Body of pancreas (tissue), 4 donors: ENCODE results near the gene EFCAB13. TPM values are rescaled to one million over a fixed set of nuclear protein-coding genes. Genes with fewer than 3 reads are reported as not detected.
"Not testable (repeated sequence)": the region's sequence is repeated elsewhere in the genome, so short reads cannot be mapped to it uniquely, and the experiment has no call there.

Source experiments
- ATAC-seq: fragments of 150-250 bp; one replicate; pipeline ENCODE4 v1.9.1; 2016
- DNase-seq, 4 donors: peaks; one replicate each; pipeline ENCODE4 v3.0.0-alpha.2; 2019
- H3K27ac ChIP-seq, 4 donors: fragments of 200-600 bp; sonication (generic); 1 replicate in 3 of 4; 2 replicates in 1 of 4; pipeline versions ENCODE4 v1.5.1 to v1.6.1; 2016 to 2019; ENCODE audit warnings: mild to moderate bottlenecking in 1 of 4, mixed read lengths in 1 of 4, moderate library complexity in 1 of 4
- H3K27me3 ChIP-seq, 2 donors: fragments of 200-600 bp; sonication (generic); one replicate each; pipeline ENCODE4 v1.6.0; 2016; ENCODE audit warnings: mild to moderate bottlenecking in 1 of 2
- H3K36me3 ChIP-seq, 2 donors: fragments of 200-600 bp; sonication (generic); replicated peaks in 1 of 2; 2 replicates each; pipeline ENCODE4 v1.5.1; 2016; ENCODE audit warnings: low read depth in 2 of 2; ENCODE audit not compliant: insufficient read depth in 1 of 2
- H3K4me1 ChIP-seq: fragments of 200-600 bp; sonication (generic); one replicate; pipeline ENCODE4 v1.6.0; 2016
- H3K4me3 ChIP-seq, 2 donors: fragments of 200-600 bp; sonication (generic); 1 replicate in 1 of 2; 2 replicates in 1 of 2; pipeline ENCODE4 v1.5.1; 2016 to 2019
- H3K9me3 ChIP-seq, 3 donors: fragments of 200-600 bp; sonication (generic); 1 replicate in 2 of 3; 2 replicates in 1 of 3; pipeline ENCODE4 v1.5.1; 2016
- CTCF ChIP-seq, 7 experiments: fragments of 450-650 bp in 4 of 7; fragments of 200-600 bp in 3 of 7; sonication (generic) in 3 of 7; IDR thresholded peaks; one replicate each; pipeline ENCODE4 v1.5.1; 2016 to 2019; ENCODE audit warnings: antibody characterized with exemption in 7 of 7
- POLR2A ChIP-seq, 3 donors: fragments of 450-650 bp; IDR thresholded peaks; one replicate each; pipeline ENCODE4 v1.6.1; 2016; ENCODE audit warnings: antibody characterized with exemption in 3 of 3, mild to moderate bottlenecking in 2 of 3
- WGBS, 2 donors: methylation state at CpG; one replicate each; pipeline ENCODE4 v1.1.5; 2017; 5-methylcytosine and 5-hydroxymethylcytosine counted together
- intact Hi-C: fragments of 100-400 bp; cut with DNase I; formaldehyde crosslinking; loops from one replicate; pipeline ENCODE4 v1.15.1; 2023
- total RNA-seq, 2 donors: library from RNA; depleted of rRNA; stranded (reverse); fragments of >200 nt; gene quantifications; one replicate each; pipeline ENCODE4 v1.1.0, GENCODE V29; 2016

Gene EFCAB13
- total RNA-seq, 2 donors from 2014 or later, result 2.6 to 10.6 TPM

GRCh38 chr17:47373002-47373401 is 49.2 kb downstream of the EFCAB13 start:
- H3K27ac ChIP-seq, result no peak overlapping the region
- ATAC-seq, result no peak
- H3K36me3 ChIP-seq, result no peaks in the 10 kb centered on the region
- TF ChIP-seq POLR2A (IDR thresholded peaks at IDR 0.05) (no peak), CTCF (IDR thresholded peaks at IDR 0.05) (no peak)
- WGBS, 2 donors, result 89 to 100% methylated on average over 1 of the region's 1 CpG
- intact Hi-C loops, result no loop called here
- no peaks in the 10 kb centered on the region for H3K27me3 ChIP-seq
- DNase-seq, result no peak
- H3K9me3 ChIP-seq, result no peaks in the 10 kb centered on the region
- H3K4me3 ChIP-seq, result no peak overlapping the region
- no peaks in the 10 kb centered on the region for H3K4me1 ChIP-seq

GRCh38 chr17:47376247-47376646 is 52.5 kb downstream of the EFCAB13 start:
- no peak overlapping the region for H3K4me3 ChIP-seq
- DNase-seq (no peak), ATAC-seq (no peak)
- no peaks in the 10 kb centered on the region for H3K9me3 ChIP-seq
- 83 to 87% methylated on average over 1 of the region's 1 CpG for WGBS, 2 donors
- intact Hi-C loops, result no loop called here
- TF ChIP-seq POLR2A (IDR thresholded peaks at IDR 0.05), result no peak
- TF ChIP-seq CTCF (IDR thresholded peaks at IDR 0.05), result no peak
- H3K4me1 ChIP-seq, result no peaks in the 10 kb centered on the region
- no peak overlapping the region for H3K27ac ChIP-seq
- H3K36me3 ChIP-seq, result no peaks in the 10 kb centered on the region
- no peaks in the 10 kb centered on the region for H3K27me3 ChIP-seq

GRCh38 chr17:47388825-47389224 is 65.1 kb downstream of the EFCAB13 start:
- Histone ChIP-seq H3K9me3 (no peaks in the 10 kb centered on the region), H3K4me3 (no peak overlapping the region), H3K27me3 (no peaks in the 10 kb centered on the region), H3K36me3 (no peaks in the 10 kb centered on the region), H3K4me1 (no peaks in the 10 kb centered on the region), H3K27ac (no peak overlapping the region)
- TF ChIP-seq CTCF (IDR thresholded peaks at IDR 0.05) (no peak), POLR2A (IDR thresholded peaks at IDR 0.05) (no peak)
- intact Hi-C loops, result no loop called here
- DNase-seq, result no peak
- ATAC-seq, result no peak

- H3K27ac ChIP-seq, DNase-seq, intact Hi-C loops, H3K4me3 ChIP-seq, ATAC-seq, H3K4me1 ChIP-seq, H3K36me3 ChIP-seq, H3K27me3 ChIP-seq, H3K9me3 ChIP-seq: not testable (repeated sequence)
- WGBS, 2 donors, result 100% methylated on average over 1 of the region's 49 CpGs; no CpG with 5 or more reads in 1 of the 2 donors
Observed at GRCh38 chr17:47397532-47398128, 73.9 kb downstream of the EFCAB13 start.

- TF ChIP-seq CTCF (IDR thresholded peaks at IDR 0.05), result no peak
- no peak for TF ChIP-seq POLR2A (IDR thresholded peaks at IDR 0.05)
- ATAC-seq, result no peak
- no peaks in the 10 kb centered on the region for H3K4me1 ChIP-seq
- no peak overlapping the region for H3K27ac ChIP-seq
- H3K4me3 ChIP-seq, result no peak overlapping the region
- 22 to 40% methylated on average over 1 of the region's 1 CpG for WGBS, 2 donors
- no peaks in the 10 kb centered on the region for H3K9me3 ChIP-seq
- H3K27me3 ChIP-seq, result no peaks in the 10 kb centered on the region
- DNase-seq, result no peak
- intact Hi-C loops, result no loop called here
- H3K36me3 ChIP-seq, result no peaks in the 10 kb centered on the region
Observed at GRCh38 chr17:47400333-47400732, 76.6 kb downstream of the EFCAB13 start.
